GM12875 (cell line): ENCODE data around the gene HNRNPR.
"Not testable (repeated sequence)": the region's sequence is repeated elsewhere in the genome, so short reads cannot be mapped to it uniquely, and the experiment has no call there.

Source experiments
- H3K4me3 ChIP-seq: one replicate; pipeline ENCODE4 v1.5.1; 2011; ENCODE audit warnings: low read depth, low read length, control low read depth
- TF ChIP-seq, protein P1 (sequence below): IDR thresholded peaks from 2 replicates; pipeline ENCODE4 v1.5.1; 2011; ENCODE audit warnings: low read depth, mild to moderate bottlenecking, control low read depth, inconsistent platforms, low read length, moderate library complexity, borderline replicate concordance; ENCODE audit not compliant: insufficient read depth

The HNRNPR gene

DNA sequence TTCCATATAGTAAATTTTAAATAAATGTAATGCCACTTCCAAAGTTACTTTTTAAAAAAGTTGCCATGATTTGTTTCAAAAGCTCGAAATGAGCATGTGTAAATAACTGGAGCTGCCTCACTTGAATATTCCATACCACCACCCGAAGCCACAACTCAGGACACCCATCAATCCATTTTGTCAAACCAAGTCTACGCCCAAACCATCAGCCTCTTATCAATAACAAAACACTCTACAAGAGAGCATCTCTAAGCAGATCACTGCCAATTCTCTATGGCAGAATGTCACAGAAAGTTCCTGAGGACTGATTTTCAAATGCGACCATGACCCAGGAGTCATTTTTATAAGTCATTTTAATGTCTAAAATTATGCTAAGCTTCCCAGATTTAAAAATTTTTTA lies 4.5 kb downstream of the HNRNPR start:
- TF ChIP-seq, protein P1, sequence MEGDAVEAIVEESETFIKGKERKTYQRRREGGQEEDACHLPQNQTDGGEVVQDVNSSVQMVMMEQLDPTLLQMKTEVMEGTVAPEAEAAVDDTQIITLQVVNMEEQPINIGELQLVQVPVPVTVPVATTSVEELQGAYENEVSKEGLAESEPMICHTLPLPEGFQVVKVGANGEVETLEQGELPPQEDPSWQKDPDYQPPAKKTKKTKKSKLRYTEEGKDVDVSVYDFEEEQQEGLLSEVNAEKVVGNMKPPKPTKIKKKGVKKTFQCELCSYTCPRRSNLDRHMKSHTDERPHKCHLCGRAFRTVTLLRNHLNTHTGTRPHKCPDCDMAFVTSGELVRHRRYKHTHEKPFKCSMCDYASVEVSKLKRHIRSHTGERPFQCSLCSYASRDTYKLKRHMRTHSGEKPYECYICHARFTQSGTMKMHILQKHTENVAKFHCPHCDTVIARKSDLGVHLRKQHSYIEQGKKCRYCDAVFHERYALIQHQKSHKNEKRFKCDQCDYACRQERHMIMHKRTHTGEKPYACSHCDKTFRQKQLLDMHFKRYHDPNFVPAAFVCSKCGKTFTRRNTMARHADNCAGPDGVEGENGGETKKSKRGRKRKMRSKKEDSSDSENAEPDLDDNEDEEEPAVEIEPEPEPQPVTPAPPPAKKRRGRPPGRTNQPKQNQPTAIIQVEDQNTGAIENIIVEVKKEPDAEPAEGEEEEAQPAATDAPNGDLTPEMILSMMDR = no peak
- no peak overlapping the region for H3K4me3 ChIP-seq

DNA sequence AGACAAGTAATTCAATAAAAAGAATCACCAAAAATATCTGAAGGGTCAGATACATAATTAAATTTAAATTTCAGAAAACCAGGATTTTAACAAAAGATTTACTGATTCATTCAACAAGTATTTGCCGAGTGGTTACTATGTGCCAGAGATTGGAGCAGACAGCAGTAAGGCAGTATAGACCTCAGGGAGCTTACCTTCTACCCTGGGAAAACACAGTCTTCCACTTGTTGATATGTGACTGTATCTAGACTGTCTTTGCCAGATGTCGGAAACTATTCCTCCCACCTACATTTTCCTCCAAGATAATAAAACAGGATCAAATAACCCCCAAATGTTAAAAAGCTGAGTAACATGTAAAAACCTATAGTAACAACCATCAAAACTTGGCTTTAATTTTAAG lies 6.2 kb downstream of the HNRNPR start:
- TF ChIP-seq, protein P1 = no peak
- no peak overlapping the region for H3K4me3 ChIP-seq

DNA sequence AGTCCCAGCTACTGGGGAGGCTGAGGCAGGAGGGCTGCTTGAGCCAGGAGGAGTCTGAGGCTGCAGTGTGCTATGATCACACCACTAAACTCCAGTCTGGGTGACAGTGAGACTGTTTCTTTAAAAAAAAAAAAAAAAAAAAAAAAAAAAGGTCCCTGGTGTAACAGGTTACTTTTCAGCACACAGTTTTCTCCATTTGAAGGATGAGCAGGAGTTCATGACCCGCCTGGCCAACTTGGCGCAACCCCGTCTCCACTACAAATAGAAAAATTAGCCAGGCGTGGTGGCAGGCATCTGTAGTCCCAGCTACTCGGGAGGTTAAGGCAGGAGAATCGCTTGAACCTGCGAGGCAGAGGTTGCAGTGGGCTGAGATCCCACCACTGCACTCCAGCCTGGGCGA lies 12.4 kb downstream of the HNRNPR start:
- TF ChIP-seq, protein P1 = no peak
- no peak overlapping the region for H3K4me3 ChIP-seq

DNA sequence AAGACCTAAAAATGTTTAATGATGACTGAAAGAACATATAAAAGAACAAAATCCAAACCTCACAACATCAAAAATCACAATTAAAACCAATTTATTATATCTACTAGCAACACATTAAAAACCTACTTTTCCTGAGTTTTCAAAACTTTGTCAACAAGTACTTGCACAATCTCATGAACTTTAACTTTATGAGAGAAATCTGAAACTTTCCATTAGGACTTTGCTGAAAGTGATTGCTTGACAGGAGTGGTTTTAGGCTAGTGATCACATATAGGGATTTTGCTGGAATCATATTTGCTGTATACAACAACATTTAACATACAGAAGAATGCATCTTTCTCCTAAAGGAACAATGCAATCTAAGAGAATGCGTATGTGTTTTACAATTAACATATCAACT lies 13.2 kb downstream of the HNRNPR start:
- TF ChIP-seq, protein P1 = no peak

DNA sequence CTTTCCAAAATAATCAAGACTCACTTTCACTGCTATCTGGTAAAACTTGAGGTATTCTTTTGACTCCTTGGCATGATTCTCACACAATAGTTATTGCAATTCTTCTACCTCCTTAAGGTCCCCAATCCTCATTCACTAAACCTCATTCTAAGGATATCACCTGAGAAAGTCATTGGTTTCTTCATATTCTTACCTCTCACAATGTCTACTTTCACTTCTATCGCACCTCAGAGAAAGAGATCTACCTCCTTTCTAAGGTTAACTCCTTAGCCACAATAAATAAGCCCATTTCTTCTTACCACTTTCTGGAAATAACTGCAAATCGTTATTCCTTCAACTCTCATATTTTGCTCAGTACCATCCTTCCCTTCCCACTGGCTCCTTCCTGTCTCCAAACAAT lies 18.7 kb downstream of the HNRNPR start:
- no peak overlapping the region for H3K4me3 ChIP-seq
- TF ChIP-seq, protein P1 = no peak

More for the DNA sequence above, 13.2 kb downstream of the HNRNPR start:
- no peak overlapping the region for H3K4me3 ChIP-seq

DNA sequence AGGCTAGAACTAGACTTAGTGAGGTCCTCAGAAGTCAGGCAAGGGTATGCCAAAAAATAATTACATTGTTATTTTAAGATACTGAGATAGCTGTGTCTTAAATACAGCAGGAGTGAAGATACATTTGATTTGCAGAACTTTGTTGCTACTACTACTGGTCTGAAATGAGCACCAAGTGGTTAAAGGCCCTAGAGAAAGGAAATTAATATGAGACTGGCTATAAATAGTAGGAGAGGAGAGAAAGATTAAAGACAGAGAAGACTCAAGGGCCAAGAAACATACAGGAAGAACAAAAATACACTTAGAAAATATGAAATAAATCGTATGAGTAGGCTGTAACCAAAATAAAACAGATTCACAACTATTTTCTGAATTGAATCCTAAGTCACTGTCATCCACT lies 21.3 kb downstream of the HNRNPR start:
- TF ChIP-seq, protein P1 = no peak

DNA sequence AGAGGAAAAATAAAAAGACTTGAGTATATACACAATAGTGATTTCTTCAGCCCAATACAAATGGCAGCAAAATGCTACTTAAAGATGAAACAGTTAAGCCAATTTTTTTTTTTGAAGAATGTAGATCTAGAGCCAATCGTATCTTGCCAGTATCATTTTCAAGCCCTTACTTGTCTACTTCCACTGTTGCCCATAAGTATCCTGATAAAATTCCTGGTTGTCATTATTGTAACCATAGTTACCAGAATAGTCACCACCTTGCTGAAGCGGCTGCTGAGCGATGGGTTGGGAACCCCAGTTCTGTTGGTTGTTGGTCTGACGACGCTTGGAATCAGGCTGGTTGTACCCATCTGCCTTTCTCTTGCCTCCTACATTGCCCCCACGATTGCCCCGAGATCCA lies 33.8 kb downstream of the HNRNPR start:
- not testable (repeated sequence) for H3K4me3 ChIP-seq

More for the DNA sequence above, 21.3 kb downstream of the HNRNPR start:
- no peak overlapping the region for H3K4me3 ChIP-seq

DNA sequence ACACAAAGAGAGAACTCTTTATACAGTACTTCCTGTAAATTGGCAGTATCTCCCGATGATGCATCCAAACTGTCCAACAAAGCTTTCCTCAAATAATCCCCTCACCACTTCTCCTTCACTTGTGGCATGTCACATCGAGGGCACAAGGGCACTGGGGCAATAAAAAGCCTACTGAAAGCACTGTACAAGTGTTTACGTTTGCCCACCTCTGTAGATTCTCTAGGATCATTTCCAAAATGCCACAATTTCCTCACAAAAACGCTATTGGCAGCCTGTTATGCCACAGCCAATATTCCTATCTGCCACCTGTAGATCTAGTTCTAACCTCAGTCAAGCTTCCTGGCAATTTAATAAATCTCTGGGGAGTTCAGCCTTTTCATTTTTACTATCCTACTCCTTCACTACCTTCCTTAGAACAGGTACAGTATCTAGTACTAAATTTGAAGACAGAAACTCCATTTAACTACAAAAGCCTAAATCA lies 39.9 kb downstream of the HNRNPR start:
- TF ChIP-seq, protein P1 = no peak
- no peak overlapping the region for H3K4me3 ChIP-seq
